Measurements from ENCODE around the gene LRRC8E. TPM values are rescaled to one million over a fixed set of nuclear protein-coding genes. Genes with fewer than 3 reads are reported as not detected.

The LRRC8E gene
- total RNA-seq, 1 experiment from 2014 or later: 18.1 TPM

DNA sequence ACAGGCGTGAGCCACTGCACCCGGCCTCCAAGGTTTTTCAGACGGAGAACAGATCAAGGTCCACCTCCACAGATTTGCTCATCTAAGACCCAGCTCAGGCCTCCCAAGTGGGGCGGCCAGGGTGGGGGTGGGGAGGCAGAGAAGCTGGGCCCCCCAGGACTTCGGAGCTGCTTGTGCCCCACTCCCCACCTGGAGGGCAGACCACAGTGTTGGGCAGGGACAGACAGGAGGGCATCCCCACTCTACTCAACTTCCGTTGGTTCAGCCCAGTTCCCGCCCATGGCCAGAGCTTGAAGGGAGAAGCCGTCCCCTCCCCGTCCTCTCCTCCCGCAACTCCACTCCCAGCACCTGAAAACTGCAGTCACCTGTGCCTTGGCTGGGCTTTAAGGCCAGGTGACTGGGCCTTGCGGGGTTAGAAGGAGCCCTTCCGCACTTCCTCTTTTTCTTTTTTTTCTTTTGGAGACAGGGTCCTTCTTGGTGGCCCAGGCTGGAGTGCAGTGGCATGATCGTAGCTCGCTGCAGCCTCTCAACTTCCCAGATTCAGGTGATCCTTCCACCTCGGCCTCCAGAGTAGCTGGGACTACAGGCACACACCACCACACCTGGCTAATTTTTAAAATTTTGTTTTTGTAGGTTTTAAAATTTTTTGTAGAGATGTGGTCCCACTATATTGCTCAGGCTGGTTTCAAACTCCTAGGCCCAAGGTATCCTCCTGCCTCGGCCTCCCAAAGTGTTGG, 734 bp upstream of the LRRC8E start:
- no TSS peak for BruUV-seq (replicated peaks)
- ChIA-PET POLR2A (interaction anchor here (0.7 to 3.0 kb wide), 6 partner anchors 12 to 35 kb away, joined by 3 to 10 read pairs (median 4); partner anchors contain the start of genes MAP2K7 and SNAPC2), RAD21 (ENCODE audit: low non-redundant PET in 1 of 2, low total read pairs in 2 of 2, uncharacterized antibody in 2 of 2, unreplicated experiment in 2 of 2) (no interaction called here), CTCF (interaction anchor here (0.9 to 4.0 kb wide), 3 partner anchors 12 to 18 kb away, joined by 4 to 14 read pairs (median 6); partner anchors contain the start of gene MAP2K7)
- Histone ChIP-seq H3K4me2 (ENCODE audit: low read length) (peak overlapping the region; percentile 95), H3K36me3 (ENCODE audit: control insufficient read depth in 1 of 2, insufficient read depth in 2 of 2, low read length in 2 of 2) (no peaks in the 10 kb centered on the region), H3K4me1 (ENCODE audit: control insufficient read depth in 1 of 2, insufficient read depth in 2 of 2, low read length in 2 of 2) (peaks cover 13 to 42% of the 10 kb centered on the region in 2 experiments; a peak in 3 of 4 replicates), H3K9me2 (ENCODE audit: insufficient read depth) (no peaks in the 10 kb centered on the region), H3K4me3 (replicated peaks in 1 of 2; ENCODE audit: low read depth in 1 of 2, low read length in 2 of 2) (peak overlapping the region; percentile 81 to 94), H3K9me3 (ENCODE audit: control insufficient read depth in 1 of 2, insufficient read depth in 1 of 2, low read depth in 1 of 2, low read length in 2 of 2) (no peaks in the 10 kb centered on the region), H3K27me3 (ENCODE audit: insufficient read depth, low read length) (no peaks in the 10 kb centered on the region), H4K20me1 (ENCODE audit: insufficient read depth) (no peaks in the 10 kb centered on the region), H3K27ac (ENCODE audit: low read depth, low read length) (peak overlapping the region; percentile 76), H3K79me2 (ENCODE audit: insufficient read depth, low read length) (peaks cover 34% of the 10 kb centered on the region), H3K9ac (ENCODE audit: low read length) (peak overlapping the region; percentile 97), H2AFZ (ENCODE audit: low read depth, low read length, poor library complexity, severe bottlenecking) (no peak overlapping the region)
- no peak for DNase-seq (ENCODE audit: low read depth, low spot score)
- no peak for TF ChIP-seq CBX3 (IDR thresholded peaks at IDR 0.05; ENCODE audit: low read depth)
- no peak for TF ChIP-seq ZFX (IDR thresholded peaks at IDR 0.05)
- TF ChIP-seq, protein P1, sequence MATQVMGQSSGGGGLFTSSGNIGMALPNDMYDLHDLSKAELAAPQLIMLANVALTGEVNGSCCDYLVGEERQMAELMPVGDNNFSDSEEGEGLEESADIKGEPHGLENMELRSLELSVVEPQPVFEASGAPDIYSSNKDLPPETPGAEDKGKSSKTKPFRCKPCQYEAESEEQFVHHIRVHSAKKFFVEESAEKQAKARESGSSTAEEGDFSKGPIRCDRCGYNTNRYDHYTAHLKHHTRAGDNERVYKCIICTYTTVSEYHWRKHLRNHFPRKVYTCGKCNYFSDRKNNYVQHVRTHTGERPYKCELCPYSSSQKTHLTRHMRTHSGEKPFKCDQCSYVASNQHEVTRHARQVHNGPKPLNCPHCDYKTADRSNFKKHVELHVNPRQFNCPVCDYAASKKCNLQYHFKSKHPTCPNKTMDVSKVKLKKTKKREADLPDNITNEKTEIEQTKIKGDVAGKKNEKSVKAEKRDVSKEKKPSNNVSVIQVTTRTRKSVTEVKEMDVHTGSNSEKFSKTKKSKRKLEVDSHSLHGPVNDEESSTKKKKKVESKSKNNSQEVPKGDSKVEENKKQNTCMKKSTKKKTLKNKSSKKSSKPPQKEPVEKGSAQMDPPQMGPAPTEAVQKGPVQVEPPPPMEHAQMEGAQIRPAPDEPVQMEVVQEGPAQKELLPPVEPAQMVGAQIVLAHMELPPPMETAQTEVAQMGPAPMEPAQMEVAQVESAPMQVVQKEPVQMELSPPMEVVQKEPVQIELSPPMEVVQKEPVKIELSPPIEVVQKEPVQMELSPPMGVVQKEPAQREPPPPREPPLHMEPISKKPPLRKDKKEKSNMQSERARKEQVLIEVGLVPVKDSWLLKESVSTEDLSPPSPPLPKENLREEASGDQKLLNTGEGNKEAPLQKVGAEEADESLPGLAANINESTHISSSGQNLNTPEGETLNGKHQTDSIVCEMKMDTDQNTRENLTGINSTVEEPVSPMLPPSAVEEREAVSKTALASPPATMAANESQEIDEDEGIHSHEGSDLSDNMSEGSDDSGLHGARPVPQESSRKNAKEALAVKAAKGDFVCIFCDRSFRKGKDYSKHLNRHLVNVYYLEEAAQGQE (IDR thresholded peaks at IDR 0.05; ENCODE audit: low read depth): no peak
- TF ChIP-seq, protein P2, sequence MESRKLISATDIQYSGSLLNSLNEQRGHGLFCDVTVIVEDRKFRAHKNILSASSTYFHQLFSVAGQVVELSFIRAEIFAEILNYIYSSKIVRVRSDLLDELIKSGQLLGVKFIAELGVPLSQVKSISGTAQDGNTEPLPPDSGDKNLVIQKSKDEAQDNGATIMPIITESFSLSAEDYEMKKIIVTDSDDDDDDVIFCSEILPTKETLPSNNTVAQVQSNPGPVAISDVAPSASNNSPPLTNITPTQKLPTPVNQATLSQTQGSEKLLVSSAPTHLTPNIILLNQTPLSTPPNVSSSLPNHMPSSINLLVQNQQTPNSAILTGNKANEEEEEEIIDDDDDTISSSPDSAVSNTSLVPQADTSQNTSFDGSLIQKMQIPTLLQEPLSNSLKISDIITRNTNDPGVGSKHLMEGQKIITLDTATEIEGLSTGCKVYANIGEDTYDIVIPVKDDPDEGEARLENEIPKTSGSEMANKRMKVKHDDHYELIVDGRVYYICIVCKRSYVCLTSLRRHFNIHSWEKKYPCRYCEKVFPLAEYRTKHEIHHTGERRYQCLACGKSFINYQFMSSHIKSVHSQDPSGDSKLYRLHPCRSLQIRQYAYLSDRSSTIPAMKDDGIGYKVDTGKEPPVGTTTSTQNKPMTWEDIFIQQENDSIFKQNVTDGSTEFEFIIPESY (IDR thresholded peaks at IDR 0.05; ENCODE audit: extremely low read depth, insufficient replicate concordance, low read length): no peak
- no peak for TF ChIP-seq ZNF274 (IDR thresholded peaks at IDR 0.05; ENCODE audit: low read depth, low read length)
- TF ChIP-seq, protein P3, sequence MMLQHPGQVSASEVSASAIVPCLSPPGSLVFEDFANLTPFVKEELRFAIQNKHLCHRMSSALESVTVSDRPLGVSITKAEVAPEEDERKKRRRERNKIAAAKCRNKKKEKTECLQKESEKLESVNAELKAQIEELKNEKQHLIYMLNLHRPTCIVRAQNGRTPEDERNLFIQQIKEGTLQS (IDR thresholded peaks at IDR 0.05): no peak
- no peak for TF ChIP-seq POLR2AphosphoS5 (IDR thresholded peaks at IDR 0.05; ENCODE audit: low read depth, low read length)
- TF ChIP-seq, protein P4, sequence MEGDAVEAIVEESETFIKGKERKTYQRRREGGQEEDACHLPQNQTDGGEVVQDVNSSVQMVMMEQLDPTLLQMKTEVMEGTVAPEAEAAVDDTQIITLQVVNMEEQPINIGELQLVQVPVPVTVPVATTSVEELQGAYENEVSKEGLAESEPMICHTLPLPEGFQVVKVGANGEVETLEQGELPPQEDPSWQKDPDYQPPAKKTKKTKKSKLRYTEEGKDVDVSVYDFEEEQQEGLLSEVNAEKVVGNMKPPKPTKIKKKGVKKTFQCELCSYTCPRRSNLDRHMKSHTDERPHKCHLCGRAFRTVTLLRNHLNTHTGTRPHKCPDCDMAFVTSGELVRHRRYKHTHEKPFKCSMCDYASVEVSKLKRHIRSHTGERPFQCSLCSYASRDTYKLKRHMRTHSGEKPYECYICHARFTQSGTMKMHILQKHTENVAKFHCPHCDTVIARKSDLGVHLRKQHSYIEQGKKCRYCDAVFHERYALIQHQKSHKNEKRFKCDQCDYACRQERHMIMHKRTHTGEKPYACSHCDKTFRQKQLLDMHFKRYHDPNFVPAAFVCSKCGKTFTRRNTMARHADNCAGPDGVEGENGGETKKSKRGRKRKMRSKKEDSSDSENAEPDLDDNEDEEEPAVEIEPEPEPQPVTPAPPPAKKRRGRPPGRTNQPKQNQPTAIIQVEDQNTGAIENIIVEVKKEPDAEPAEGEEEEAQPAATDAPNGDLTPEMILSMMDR (IDR thresholded peaks at IDR 0.05 in 2 of 3, conservative IDR thresholded peaks at IDR 0.05 in 1 of 3; ENCODE audit: borderline replicate concordance in 1 of 3, insufficient read depth in 1 of 3, low read depth in 2 of 3, low read length in 2 of 3): no peak
- no peak for TF ChIP-seq SP1 (IDR thresholded peaks at IDR 0.05; ENCODE audit: low read depth)
- TF ChIP-seq SIN3A (IDR thresholded peaks at IDR 0.05; ENCODE audit: low read depth): no peak
- TF ChIP-seq FOSL1 (IDR thresholded peaks at IDR 0.05; ENCODE audit: low read depth): no peak
- TF ChIP-seq ELF1 (IDR thresholded peaks at IDR 0.05; ENCODE audit: borderline replicate concordance, low read depth): no peak
- no peak for TF ChIP-seq SRF (IDR thresholded peaks at IDR 0.05; ENCODE audit: low read depth)
- no peak for TF ChIP-seq RAD21 (IDR thresholded peaks at IDR 0.05; ENCODE audit: low read depth)
- intact Hi-C loops (cut with micrococcal nuclease): loop anchor here (2.0 kb wide), 1 partner anchor 15 kb away; the partner anchor contains the start of gene MAP2K7
- no peak for ATAC-seq

All from HCT116 (cell line).